ENCODE results near the gene HNRNPCL1. TPM values are rescaled to one million over a fixed set of nuclear protein-coding genes. Genes with fewer than 3 reads are reported as not detected.

Gene HNRNPCL1
- total RNA-seq, 6 experiments from 2014 or later, result not detected

GRCh38 chr1:12798911-12799310 lies 49.6 kb downstream of the HNRNPCL1 start:
- H3K4me3 ChIP-seq, result no peak overlapping the region
- no peaks in the 10 kb centered on the region for H3K27me3 ChIP-seq
- DNase-seq (no peak), ATAC-seq (no peak)
- no peaks in the 10 kb centered on the region for H3K9me3 ChIP-seq
- H3K4me1 ChIP-seq, result no peaks in the 10 kb centered on the region
- WGBS (ENCODE audit: insufficient coverage, low coverage, low lambda C conversion rate, missing lambda C conversion rate), result 28% methylated on average over 3 of the region's 4 CpGs
- TF ChIP-seq POLR2A (IDR thresholded peaks at IDR 0.05), result no peak
- no peak overlapping the region for H3K27ac ChIP-seq
- intact Hi-C loops (cut with DNase I), result no loop called here
- H3K36me3 ChIP-seq, result no peaks in the 10 kb centered on the region

Other genes with a start within 250 kb of the HNRNPCL1 start
- 100 to 1,000 TPM; 132 to 252 (median 172) TPM for gene DHRS3, start 230.5 kb downstream of the HNRNPCL1 start, total RNA-seq
- gene AADACL4, start 204.6 kb downstream of the HNRNPCL1 start, total RNA-seq, result not detected
- gene AADACL3, start 132.6 kb downstream of the HNRNPCL1 start, total RNA-seq, result not detected
- gene CFAP107, start 102.5 kb downstream of the HNRNPCL1 start, total RNA-seq, result not detected
- gene PRAMEF12, start 75.0 kb downstream of the HNRNPCL1 start, total RNA-seq, result not detected
- not detected for gene PRAMEF1, start 57.3 kb downstream of the HNRNPCL1 start, total RNA-seq
- gene PRAMEF11, start 17.3 kb downstream of the HNRNPCL1 start, total RNA-seq, result not detected
- not detected for gene PRAMEF2, start 8.4 kb upstream of the HNRNPCL1 start, total RNA-seq
- gene PRAMEF4, start 37.5 kb upstream of the HNRNPCL1 start, total RNA-seq, result not detected
- gene PRAMEF10, start 49.5 kb upstream of the HNRNPCL1 start, total RNA-seq, result 10 to 100 TPM in 1 of 6 experiments, 1 to 10 TPM in 2, under 1 TPM in 1, not detected in 2; 0.26 to 10.9 (median 4.1) TPM
- gene PRAMEF7, start 67.9 kb upstream of the HNRNPCL1 start, total RNA-seq, result under 1 TPM in 1 of 6 experiments, not detected in 5; 0.16 TPM
- not detected for gene PRAMEF6, start 98.9 kb upstream of the HNRNPCL1 start, total RNA-seq
- gene PRAMEF27, start 207.9 kb upstream of the HNRNPCL1 start, total RNA-seq, result not detected
- not detected for gene HNRNPCL3, start 212.0 kb upstream of the HNRNPCL1 start, total RNA-seq
- not detected for gene PRAMEF25, start 222.1 kb upstream of the HNRNPCL1 start, total RNA-seq

Data from right lobe of liver (tissue), 6 donors.